ENCODE results near the gene SMIM8.

Gene SMIM8

DNA sequence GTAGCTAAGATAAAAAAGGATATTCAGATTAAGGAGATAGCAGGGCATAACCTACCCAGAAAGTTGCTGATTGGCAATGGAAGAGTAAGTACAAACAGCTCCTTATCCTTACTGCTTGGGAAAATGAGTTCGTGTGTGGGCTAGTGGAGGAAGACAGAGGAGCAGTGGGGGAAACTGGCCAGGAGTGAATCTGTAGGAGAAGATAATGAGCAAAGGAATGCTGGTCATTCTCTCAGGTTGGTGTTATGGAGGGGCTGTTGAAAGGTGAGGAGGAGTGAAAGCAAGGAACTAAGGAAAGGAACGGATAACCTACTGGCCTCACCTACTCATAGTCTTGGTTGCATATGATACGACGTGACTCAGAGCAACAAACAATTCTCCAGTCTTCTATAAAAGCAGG is 14.0 kb downstream of the SMIM8 start:
- no peaks in the 10 kb centered on the region for H3K27me3 ChIP-seq (ENCODE audit: insufficient read depth, low read length)
- H3K4me3 ChIP-seq (ENCODE audit: low read length): no peak overlapping the region
- H3K4me1 ChIP-seq (ENCODE audit: insufficient read depth, low read length): peaks cover 28% of the 10 kb centered on the region
- no peak overlapping the region for H3K9ac ChIP-seq (ENCODE audit: low read depth, low read length)
- 72% methylated on average over 3 of the region's 4 CpGs for WGBS
- H3K36me3 ChIP-seq (ENCODE audit: insufficient read depth, low read length): no peaks in the 10 kb centered on the region
- H3K27ac ChIP-seq (ENCODE audit: low read depth, low read length): no peak overlapping the region
- no peaks in the 10 kb centered on the region for H3K9me3 ChIP-seq (ENCODE audit: insufficient read depth, low read depth, low read length)

- 0 out of 2 replicates have a peak, but pooled peaks cover 3% of the 10 kb centered on the region for H3K36me3 ChIP-seq (ENCODE audit: insufficient read depth, low read length)
- WGBS: 89% methylated on average over 3 of the region's 4 CpGs
- H3K9me3 ChIP-seq (ENCODE audit: insufficient read depth, low read depth, low read length): no peaks in the 10 kb centered on the region
- H3K27ac ChIP-seq (ENCODE audit: low read depth, low read length): no peak overlapping the region
- H3K4me3 ChIP-seq (ENCODE audit: low read length): no peak overlapping the region
- H3K4me1 ChIP-seq (ENCODE audit: insufficient read depth, low read length): peaks cover 15% of the 10 kb centered on the region
- no peak overlapping the region for H3K9ac ChIP-seq (ENCODE audit: low read depth, low read length)
- no peaks in the 10 kb centered on the region for H3K27me3 ChIP-seq (ENCODE audit: insufficient read depth, low read length)
Measured at GRCh38 chr6:87340230-87340629, 17.8 kb downstream of the SMIM8 start.

GRCh38 chr6:87341158-87341557 is 18.8 kb downstream of the SMIM8 start:
- no peak overlapping the region for H3K9ac ChIP-seq (ENCODE audit: low read depth, low read length)
- 91% methylated on average over 2 of the region's 2 CpGs for WGBS
- H3K36me3 ChIP-seq (ENCODE audit: insufficient read depth, low read length): 0 out of 2 replicates have a peak, but pooled peaks cover 3% of the 10 kb centered on the region
- H3K9me3 ChIP-seq (ENCODE audit: insufficient read depth, low read depth, low read length): no peaks in the 10 kb centered on the region
- H3K4me1 ChIP-seq (ENCODE audit: insufficient read depth, low read length): peaks cover 11% of the 10 kb centered on the region
- H3K27ac ChIP-seq (ENCODE audit: low read depth, low read length): no peak overlapping the region
- no peak overlapping the region for H3K4me3 ChIP-seq (ENCODE audit: low read length)
- no peaks in the 10 kb centered on the region for H3K27me3 ChIP-seq (ENCODE audit: insufficient read depth, low read length)

DNA sequence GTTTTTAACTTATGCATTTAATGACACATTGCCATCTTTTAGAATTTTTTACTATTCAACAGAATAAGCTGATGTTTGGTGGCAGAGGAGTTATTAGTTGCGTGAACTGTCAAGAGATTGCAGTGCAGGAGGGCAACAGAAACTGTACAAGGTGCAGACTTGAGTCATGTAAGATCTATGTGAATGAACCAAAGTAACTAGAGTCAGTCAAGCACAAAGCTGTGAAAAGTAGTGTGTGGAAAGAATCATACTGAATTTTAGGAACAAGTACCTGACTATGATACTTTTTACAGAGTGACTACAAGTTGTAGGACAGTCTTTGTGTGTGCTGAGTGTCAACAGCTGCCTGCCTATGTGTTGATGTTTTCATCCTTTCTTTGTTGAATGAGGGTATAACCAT is 19.5 kb downstream of the SMIM8 start:
- Histone ChIP-seq H3K27ac (ENCODE audit: low read depth, low read length) (no peak overlapping the region), H3K9ac (ENCODE audit: low read depth, low read length) (no peak overlapping the region), H3K4me1 (ENCODE audit: insufficient read depth, low read length) (peaks cover 3% of the 10 kb centered on the region; the same call in 1 of the 2 replicates), H3K4me3 (ENCODE audit: low read length) (no peak overlapping the region), H3K36me3 (ENCODE audit: insufficient read depth, low read length) (0 out of 2 replicates have a peak, but pooled peaks cover 3% of the 10 kb centered on the region), H3K9me3 (ENCODE audit: insufficient read depth, low read depth, low read length) (no peaks in the 10 kb centered on the region), H3K27me3 (ENCODE audit: insufficient read depth, low read length) (no peaks in the 10 kb centered on the region)
- 90% methylated on average over 1 of the region's 1 CpG for WGBS

DNA sequence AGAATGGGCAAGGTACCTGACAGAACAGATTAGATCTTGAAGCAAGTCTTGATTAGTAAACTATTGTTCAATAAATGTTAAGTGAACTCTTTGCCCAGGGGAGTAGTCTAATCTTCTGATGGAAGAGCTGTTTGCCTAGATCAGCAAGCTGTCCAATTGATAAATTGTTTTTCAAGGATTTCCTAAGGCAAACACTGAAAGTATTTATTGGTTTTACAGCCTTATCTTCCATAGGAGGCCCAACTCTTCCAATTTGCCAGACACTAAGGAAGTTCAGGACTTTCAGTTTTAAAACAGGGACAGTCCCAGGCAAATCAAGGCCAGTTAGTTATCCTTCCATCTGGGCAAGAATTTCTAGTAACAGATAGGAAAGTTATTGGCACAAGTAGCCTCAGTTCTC is 20.4 kb downstream of the SMIM8 start:
- Histone ChIP-seq H3K27me3 (ENCODE audit: insufficient read depth, low read length) (no peaks in the 10 kb centered on the region), H3K4me3 (ENCODE audit: low read length) (no peak overlapping the region), H3K27ac (ENCODE audit: low read depth, low read length) (no peak overlapping the region), H3K9ac (ENCODE audit: low read depth, low read length) (no peak overlapping the region), H3K4me1 (ENCODE audit: insufficient read depth, low read length) (no peaks in the 10 kb centered on the region), H3K36me3 (ENCODE audit: insufficient read depth, low read length) (0 out of 2 replicates have a peak, but pooled peaks cover 3% of the 10 kb centered on the region), H3K9me3 (ENCODE audit: insufficient read depth, low read depth, low read length) (no peaks in the 10 kb centered on the region)

DNA sequence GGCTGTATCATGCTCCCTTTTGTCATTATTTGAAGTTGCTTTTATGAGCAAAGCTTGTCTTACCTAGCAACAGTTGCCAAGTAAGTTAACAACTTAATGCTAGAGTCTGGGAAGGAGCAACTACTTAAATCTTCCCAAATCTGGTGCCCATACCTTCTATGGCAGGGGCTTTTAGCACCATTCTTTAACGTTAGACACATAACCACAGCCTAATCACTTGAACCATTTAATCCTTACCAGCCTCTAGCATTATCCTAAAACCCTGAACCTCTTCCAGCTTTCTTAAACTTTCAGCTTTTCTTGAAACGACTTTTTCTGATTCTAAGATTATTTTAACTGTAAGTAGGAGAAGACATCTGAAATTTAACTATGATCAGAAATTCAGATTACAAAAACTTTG is 22.3 kb downstream of the SMIM8 start, which contains the start of gene C6orf163:
C6orf163 (plus strand) TSS at position 83 of the 400 bp plus-strand sequence; CDS start at position 370, 287 bp downstream.
- H3K36me3 ChIP-seq (ENCODE audit: insufficient read depth, low read length): 0 out of 2 replicates have a peak, but pooled peaks cover 3% of the 10 kb centered on the region
- no peaks in the 10 kb centered on the region for H3K27me3 ChIP-seq (ENCODE audit: insufficient read depth, low read length)
- WGBS: 91% methylated on average over 2 of the region's 2 CpGs
- no peaks in the 10 kb centered on the region for H3K4me1 ChIP-seq (ENCODE audit: insufficient read depth, low read length)
- no peak within 1 kb of the TSS for H3K9ac ChIP-seq (ENCODE audit: low read depth, low read length)
- H3K9me3 ChIP-seq (ENCODE audit: insufficient read depth, low read depth, low read length): no peaks in the 10 kb centered on the region
- H3K27ac ChIP-seq (ENCODE audit: low read depth, low read length): no peak within 1 kb of the TSS
- H3K4me3 ChIP-seq (ENCODE audit: low read length): no peak within 1 kb of the TSS

GRCh38 chr6:87346700-87347099 is 24.3 kb downstream of the SMIM8 start:
- Histone ChIP-seq H3K4me3 (ENCODE audit: low read length) (no peak overlapping the region), H3K36me3 (ENCODE audit: insufficient read depth, low read length) (0 out of 2 replicates have a peak, but pooled peaks cover 3% of the 10 kb centered on the region), H3K4me1 (ENCODE audit: insufficient read depth, low read length) (no peaks in the 10 kb centered on the region), H3K27ac (ENCODE audit: low read depth, low read length) (no peak overlapping the region), H3K27me3 (ENCODE audit: insufficient read depth, low read length) (no peaks in the 10 kb centered on the region), H3K9me3 (ENCODE audit: insufficient read depth, low read depth, low read length) (no peaks in the 10 kb centered on the region), H3K9ac (ENCODE audit: low read depth, low read length) (no peak overlapping the region)
- WGBS: 97% methylated on average over 2 of the region's 3 CpGs

DNA sequence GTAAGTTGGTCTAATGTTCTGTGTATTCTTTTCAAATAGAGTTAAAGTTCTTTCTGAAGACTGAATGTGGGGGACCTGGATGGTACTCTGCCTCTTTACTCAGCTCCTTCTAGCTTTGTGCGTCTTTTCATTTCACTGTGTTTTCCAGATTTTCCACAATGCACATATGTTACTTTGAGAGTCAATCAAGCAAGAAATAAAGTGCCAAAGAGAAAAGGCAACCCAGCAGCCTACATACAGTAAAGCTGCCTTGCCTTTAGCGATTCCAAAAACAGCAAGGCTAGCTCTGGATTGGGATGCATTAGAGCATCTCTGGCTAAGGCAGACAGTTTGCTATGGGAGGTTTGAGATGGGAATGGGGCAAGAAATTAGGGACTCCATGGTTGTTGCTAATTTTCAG is 27.5 kb downstream of the SMIM8 start:
- Histone ChIP-seq H3K27me3 (ENCODE audit: insufficient read depth, low read length) (no peaks in the 10 kb centered on the region), H3K4me1 (ENCODE audit: insufficient read depth, low read length) (no peaks in the 10 kb centered on the region), H3K36me3 (ENCODE audit: insufficient read depth, low read length) (no peaks in the 10 kb centered on the region), H3K27ac (ENCODE audit: low read depth, low read length) (no peak overlapping the region), H3K9ac (ENCODE audit: low read depth, low read length) (no peak overlapping the region), H3K4me3 (ENCODE audit: low read length) (no peak overlapping the region), H3K9me3 (ENCODE audit: insufficient read depth, low read depth, low read length) (no peaks in the 10 kb centered on the region)
- 93% methylated on average over 2 of the region's 2 CpGs for WGBS

DNA sequence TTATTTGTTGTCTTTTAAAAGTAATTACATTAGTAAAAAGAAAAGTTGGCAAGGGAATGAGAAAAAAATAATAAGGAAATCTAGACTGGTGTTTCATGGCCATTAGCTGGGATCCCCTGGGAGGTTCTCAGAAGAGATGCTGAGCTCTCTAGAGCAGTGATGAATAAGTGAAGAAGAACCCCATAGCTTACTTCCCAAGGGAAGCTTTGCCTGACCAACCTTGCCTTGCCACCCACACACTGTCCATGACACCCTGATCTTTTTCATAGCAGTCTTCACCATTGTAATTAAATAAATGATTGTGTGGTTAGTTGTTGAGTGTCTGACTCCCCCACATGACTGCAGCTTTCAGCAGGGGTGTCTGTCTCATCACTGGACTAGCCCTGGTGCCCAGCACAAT is 28.1 kb downstream of the SMIM8 start:
- Histone ChIP-seq H3K9me3 (ENCODE audit: insufficient read depth, low read depth, low read length) (no peaks in the 10 kb centered on the region), H3K9ac (ENCODE audit: low read depth, low read length) (no peak overlapping the region), H3K4me3 (ENCODE audit: low read length) (no peak overlapping the region), H3K4me1 (ENCODE audit: insufficient read depth, low read length) (no peaks in the 10 kb centered on the region), H3K27ac (ENCODE audit: low read depth, low read length) (no peak overlapping the region), H3K36me3 (ENCODE audit: insufficient read depth, low read length) (no peaks in the 10 kb centered on the region), H3K27me3 (ENCODE audit: insufficient read depth, low read length) (no peaks in the 10 kb centered on the region)

- H3K9me3 ChIP-seq (ENCODE audit: insufficient read depth, low read depth, low read length): no peaks in the 10 kb centered on the region
- H3K4me3 ChIP-seq (ENCODE audit: low read length): no peak overlapping the region
- H3K27ac ChIP-seq (ENCODE audit: low read depth, low read length): no peak overlapping the region
- no peaks in the 10 kb centered on the region for H3K27me3 ChIP-seq (ENCODE audit: insufficient read depth, low read length)
- H3K36me3 ChIP-seq (ENCODE audit: insufficient read depth, low read length): no peaks in the 10 kb centered on the region
- no peak overlapping the region for H3K9ac ChIP-seq (ENCODE audit: low read depth, low read length)
- no peaks in the 10 kb centered on the region for H3K4me1 ChIP-seq (ENCODE audit: insufficient read depth, low read length)
- 96% methylated on average over 1 of the region's 1 CpG for WGBS
Measured at GRCh38 chr6:87351583-87351982, 29.2 kb downstream of the SMIM8 start.

DNA sequence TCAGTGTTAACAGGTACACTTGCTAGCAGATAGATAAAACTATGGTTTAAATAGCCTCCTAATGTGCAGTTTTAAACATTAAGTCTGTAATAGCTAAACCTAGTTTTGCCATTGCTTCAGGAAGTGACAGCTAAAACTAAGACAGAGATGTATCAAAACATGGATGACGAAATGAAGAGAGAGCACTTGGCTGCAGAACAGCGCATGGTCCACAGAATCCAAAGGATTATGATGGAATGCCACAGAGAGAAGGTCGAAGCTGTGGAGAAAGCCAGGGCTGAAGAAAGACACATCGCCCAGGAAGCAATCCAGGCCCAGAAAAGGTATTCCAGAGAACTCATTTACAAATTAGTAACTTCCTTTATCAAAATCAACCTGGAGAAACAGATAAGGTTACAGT is 33.8 kb downstream of the SMIM8 start:
- Histone ChIP-seq H3K4me1 (ENCODE audit: insufficient read depth, low read length) (no peaks in the 10 kb centered on the region), H3K27me3 (ENCODE audit: insufficient read depth, low read length) (no peaks in the 10 kb centered on the region), H3K27ac (ENCODE audit: low read depth, low read length) (no peak overlapping the region), H3K9ac (ENCODE audit: low read depth, low read length) (no peak overlapping the region), H3K36me3 (ENCODE audit: insufficient read depth, low read length) (no peaks in the 10 kb centered on the region; the same call in 1 of the 2 replicates), H3K9me3 (ENCODE audit: insufficient read depth, low read depth, low read length) (no peaks in the 10 kb centered on the region), H3K4me3 (ENCODE audit: low read length) (no peak overlapping the region)
- 96% methylated on average over 4 of the region's 4 CpGs for WGBS

All from HUES64 (cell line).